HCT116 (cell line): ENCODE data around the gene OR10T2. TPM values are rescaled to one million over a fixed set of nuclear protein-coding genes. Genes with fewer than 3 reads are reported as not detected.
"Not testable (repeated sequence)": the region's sequence is repeated elsewhere in the genome, so short reads cannot be mapped to it uniquely, and the experiment has no call there.

Experiments
- ATAC-seq: fragments of 200-7000 bp; cut with Tn5 transposase; 2 replicates; pipeline ENCODE4 v1.9.1; 2020; ENCODE audit warnings: mild to moderate bottlenecking, moderate library complexity
- BruUV-seq: library from RNA; stranded (reverse); fragments of 400-500 nt; replicated peaks from 2 replicates; lab custom pipeline; 2021; lab: Mats Ljungman, UMichigan
- CTCF ChIA-PET: fragments of 300-600 bp; sonication (Branson Sonifier 250); formaldehyde crosslinking; loops from one replicate; lab custom pipeline; 2021; ENCODE audit warnings: antibody characterized with exemption; lab: Charles Lee
- POLR2A ChIA-PET: fragments of 300-600, 350-600 bp; sonication (Branson Sonifier 250); formaldehyde crosslinking; loops from one replicate; lab custom pipeline; 2021; ENCODE audit warnings: antibody characterized with exemption; lab: Charles Lee
- RAD21 ChIA-PET, 2 experiments: fragments of 300-600 bp; sonication (Branson Sonifier 250); formaldehyde crosslinking; loops; one replicate each; lab custom pipeline; 2023; ENCODE audit warnings: low total read pairs in 2 of 2; ENCODE audit not compliant: uncharacterized antibody in 2 of 2, unreplicated experiment in 2 of 2, low non-redundant PET in 1 of 2; lab: Charles Lee
- DNase-seq: peaks from one replicate; pipeline ENCODE4 v3.0.0-alpha.2; 2010; ENCODE audit warnings: low read depth, low spot score
- H2AFZ ChIP-seq: fragments of 200-600 bp; shearing (Covaris generic), sonication (generic); 2 replicates; pipeline ENCODE4 v1.6.1; 2017; ENCODE audit warnings: low read depth, mixed run types, mixed read lengths, antibody characterized with exemption, low read length; ENCODE audit not compliant: poor library complexity, severe bottlenecking
- H3K27ac ChIP-seq: 2 replicates; pipeline ENCODE4 v1.5.1; 2012; ENCODE audit warnings: low read depth, low read length
- H3K27me3 ChIP-seq: fragments of 200-600 bp; sonication (generic); 2 replicates; pipeline ENCODE4 v1.6.1; 2016; ENCODE audit warnings: mixed run types, low read length, mixed read lengths; ENCODE audit not compliant: insufficient read depth
- H3K36me3 ChIP-seq, 2 experiments: fragments of 200-500 bp in 1 of 2; fragments of 200-600 bp in 1 of 2; sonication (Bioruptor generic) in 1 of 2; sonication (generic) in 1 of 2; 2 replicates each; pipeline versions ENCODE4 v1.5.1 to v1.6.1; 2014 to 2016; ENCODE audit warnings: low read length in 2 of 2, inconsistent platforms in 1 of 2, mixed read lengths in 1 of 2, mixed run types in 1 of 2; ENCODE audit not compliant: insufficient read depth in 2 of 2, control insufficient read depth in 1 of 2
- H3K4me1 ChIP-seq, 2 experiments: fragments of 200-600 bp in 1 of 2; sonication (generic) in 1 of 2; 2 replicates each; pipeline versions ENCODE4 v1.5.1 to v1.6.1; 2012 to 2017; ENCODE audit warnings: low read length in 2 of 2, inconsistent platforms in 1 of 2, mild to moderate bottlenecking in 1 of 2, mixed read lengths in 1 of 2, mixed run types in 1 of 2, moderate library complexity in 1 of 2; ENCODE audit not compliant: insufficient read depth in 2 of 2, control insufficient read depth in 1 of 2
- H3K4me2 ChIP-seq: fragments of 200-600 bp; sonication (generic); 2 replicates; pipeline ENCODE4 v1.6.1; 2017; ENCODE audit warnings: mixed run types, low read length, mixed read lengths
- H3K4me3 ChIP-seq, 2 experiments: fragments of 200-600 bp in 1 of 2; sonication (generic) in 1 of 2; replicated peaks in 1 of 2; 2 replicates each; pipeline ENCODE4 v1.5.1; 2011 to 2016; ENCODE audit warnings: low read length in 2 of 2, control low read depth in 1 of 2, low read depth in 1 of 2, mild to moderate bottlenecking in 1 of 2, mixed read lengths in 1 of 2, mixed run types in 1 of 2
- H3K79me2 ChIP-seq: fragments of 200-600 bp; sonication (generic); 2 replicates; pipeline ENCODE4 v1.6.1; 2017; ENCODE audit warnings: mild to moderate bottlenecking, mixed run types, low read length, moderate library complexity, mixed read lengths; ENCODE audit not compliant: insufficient read depth
- H3K9ac ChIP-seq: fragments of 200-600 bp; sonication (generic); 2 replicates; pipeline ENCODE4 v1.6.1; 2016; ENCODE audit warnings: low read length, mixed read lengths
- H3K9me2 ChIP-seq: fragments of 200-600 bp; sonication (generic), shearing (Covaris generic); 2 replicates; pipeline ENCODE4 v1.6.1; 2017; ENCODE audit warnings: mixed run types, mild to moderate bottlenecking, moderate library complexity; ENCODE audit not compliant: insufficient read depth
- H3K9me3 ChIP-seq, 2 experiments: fragments of 200-500 bp in 1 of 2; fragments of 200-600 bp in 1 of 2; sonication (Bioruptor generic) in 1 of 2; sonication (generic) in 1 of 2; 2 replicates each; pipeline ENCODE4 v1.6.1; 2014 to 2017; ENCODE audit warnings: low read length in 2 of 2, mixed read lengths in 2 of 2, inconsistent platforms in 1 of 2, low read depth in 1 of 2, mild to moderate bottlenecking in 1 of 2, mixed run types in 1 of 2, moderate library complexity in 1 of 2; ENCODE audit not compliant: control insufficient read depth in 1 of 2, insufficient read depth in 1 of 2
- H4K20me1 ChIP-seq: fragments of 200-600 bp; sonication (generic), shearing (Covaris generic); 2 replicates; pipeline ENCODE4 v1.6.1; 2017; ENCODE audit warnings: mixed run types, mild to moderate bottlenecking, moderate library complexity; ENCODE audit not compliant: insufficient read depth
- ATF3 ChIP-seq: IDR thresholded peaks from 2 replicates; pipeline ENCODE4 v1.6.1; 2012
- CBX3 ChIP-seq: IDR thresholded peaks from 2 replicates; pipeline ENCODE4 v1.6.1; 2012; ENCODE audit warnings: low read depth
- CEBPB ChIP-seq: IDR thresholded peaks from 2 replicates; pipeline ENCODE4 v1.6.1; 2012; ENCODE audit warnings: low read depth
- EZH2 ChIP-seq: fragments of 200-600 bp; sonication (generic); IDR thresholded peaks from 2 replicates; pipeline ENCODE4 v1.6.1; 2017; ENCODE audit warnings: antibody characterized with exemption, mixed run types
- FOSL1 ChIP-seq: IDR thresholded peaks from 2 replicates; pipeline ENCODE4 v1.6.1; 2012; ENCODE audit warnings: low read depth
- JUND ChIP-seq: IDR thresholded peaks from 2 replicates; pipeline ENCODE4 v1.6.1; 2012
- MAX ChIP-seq: IDR thresholded peaks from 2 replicates; pipeline ENCODE4 v1.6.1; 2012
- RAD21 ChIP-seq: IDR thresholded peaks from 2 replicates; pipeline ENCODE4 v1.6.1; 2012; ENCODE audit warnings: low read depth, mild to moderate bottlenecking
- REST ChIP-seq: IDR thresholded peaks from 2 replicates; pipeline ENCODE4 v1.6.1; 2012; ENCODE audit warnings: low read depth
- SP1 ChIP-seq: IDR thresholded peaks from 2 replicates; pipeline ENCODE4 v1.6.1; 2012; ENCODE audit warnings: low read depth
- SRF ChIP-seq: IDR thresholded peaks from 2 replicates; pipeline ENCODE4 v1.6.1; 2012; ENCODE audit warnings: low read depth
- ZFX ChIP-seq: fragments of 450-650 bp; IDR thresholded peaks from 2 replicates; pipeline ENCODE4 v1.6.1; 2017
- ZNF274 ChIP-seq: fragments of 200-500 bp; sonication (Bioruptor generic); IDR thresholded peaks from 2 replicates; pipeline ENCODE4 v1.6.1; 2014; ENCODE audit warnings: mild to moderate bottlenecking, low read depth, low read length, inconsistent platforms
- intact Hi-C: fragments of 100-400 bp; cut with micrococcal nuclease; formaldehyde crosslinking; loops from 2 replicates; pipeline ENCODE4 v1.10.0; 2022
- total RNA-seq: library from RNA; stranded (reverse); gene quantifications from one replicate; pipeline ENCODE4 v1.2.1, GENCODE V29; 2021; ENCODE audit not compliant: unreplicated experiment
- TF ChIP-seq, protein P1 (sequence below): IDR thresholded peaks from 2 replicates; pipeline ENCODE4 v1.6.1; 2011; ENCODE audit warnings: mild to moderate bottlenecking, low read length, moderate library complexity; ENCODE audit not compliant: insufficient replicate concordance; ENCODE audit errors: extremely low read depth

The OR10T2 gene
- total RNA-seq, 1 experiment from 2014 or later: not detected

- DNase-seq: no peak
Observed at GRCh38 chr1:158434741-158435140, 35.5 kb upstream of the OR10T2 start.

DNA sequence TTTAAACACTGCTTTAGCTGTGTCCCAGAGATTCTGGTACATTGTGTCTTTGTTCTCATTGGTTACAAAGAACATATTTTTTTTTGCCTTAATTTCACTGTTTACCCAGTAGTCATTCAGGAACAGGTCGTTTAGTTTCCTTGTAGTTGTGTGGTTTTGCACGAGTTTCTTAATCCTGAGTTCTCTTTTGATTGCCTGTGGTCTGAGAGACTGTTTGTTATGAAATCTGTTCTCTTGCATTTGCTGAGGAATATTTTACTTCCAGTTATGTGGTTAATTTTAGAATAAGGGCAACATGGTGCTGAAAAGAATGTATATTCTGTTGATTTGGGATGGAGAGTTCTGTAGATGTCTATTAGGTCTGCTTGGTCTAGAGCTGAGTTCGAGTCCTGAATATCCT, 30.9 kb upstream of the OR10T2 start:
- H3K27me3 ChIP-seq, CTCF ChIA-PET, H3K79me2 ChIP-seq, DNase-seq, H3K4me1 ChIP-seq, H3K27ac ChIP-seq, H3K36me3 ChIP-seq, H3K9me3 ChIP-seq, BruUV-seq, ATAC-seq, H4K20me1 ChIP-seq, H2AFZ ChIP-seq, H3K4me2 ChIP-seq, H3K4me3 ChIP-seq, POLR2A ChIA-PET, RAD21 ChIA-PET, intact Hi-C loops, H3K9ac ChIP-seq, H3K9me2 ChIP-seq: not testable (repeated sequence)

More at GRCh38 chr1:158434741-158435140, 35.5 kb upstream of the OR10T2 start:
- Histone ChIP-seq H4K20me1 (no peaks in the 10 kb centered on the region), H3K36me3 (no peaks in the 10 kb centered on the region), H3K27ac (no peak overlapping the region), H2AFZ (no peak overlapping the region), H3K9me2 (no peaks in the 10 kb centered on the region), H3K4me2 (no peak overlapping the region), H3K9ac (no peak overlapping the region), H3K27me3 (no peaks in the 10 kb centered on the region), H3K4me1 (no peaks in the 10 kb centered on the region), H3K4me3 (no peak overlapping the region), H3K9me3 (no peaks in the 10 kb centered on the region), H3K79me2 (no peaks in the 10 kb centered on the region)
- TF ChIP-seq EZH2: no peak
- no peak for TF ChIP-seq ATF3
- TF ChIP-seq CBX3: no peak
- TF ChIP-seq SRF: no peak
- no peak for TF ChIP-seq MAX
- TF ChIP-seq REST: no peak
- TF ChIP-seq SP1: no peak
- TF ChIP-seq ZFX: no peak
- TF ChIP-seq CEBPB: no peak
- TF ChIP-seq FOSL1: no peak
- no peak for TF ChIP-seq JUND
- no peak for TF ChIP-seq RAD21
- TF ChIP-seq ZNF274: no peak
- TF ChIP-seq, protein P1, sequence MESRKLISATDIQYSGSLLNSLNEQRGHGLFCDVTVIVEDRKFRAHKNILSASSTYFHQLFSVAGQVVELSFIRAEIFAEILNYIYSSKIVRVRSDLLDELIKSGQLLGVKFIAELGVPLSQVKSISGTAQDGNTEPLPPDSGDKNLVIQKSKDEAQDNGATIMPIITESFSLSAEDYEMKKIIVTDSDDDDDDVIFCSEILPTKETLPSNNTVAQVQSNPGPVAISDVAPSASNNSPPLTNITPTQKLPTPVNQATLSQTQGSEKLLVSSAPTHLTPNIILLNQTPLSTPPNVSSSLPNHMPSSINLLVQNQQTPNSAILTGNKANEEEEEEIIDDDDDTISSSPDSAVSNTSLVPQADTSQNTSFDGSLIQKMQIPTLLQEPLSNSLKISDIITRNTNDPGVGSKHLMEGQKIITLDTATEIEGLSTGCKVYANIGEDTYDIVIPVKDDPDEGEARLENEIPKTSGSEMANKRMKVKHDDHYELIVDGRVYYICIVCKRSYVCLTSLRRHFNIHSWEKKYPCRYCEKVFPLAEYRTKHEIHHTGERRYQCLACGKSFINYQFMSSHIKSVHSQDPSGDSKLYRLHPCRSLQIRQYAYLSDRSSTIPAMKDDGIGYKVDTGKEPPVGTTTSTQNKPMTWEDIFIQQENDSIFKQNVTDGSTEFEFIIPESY: no peak
- no TSS peak for BruUV-seq
- ChIA-PET RAD21 (no interaction called here), POLR2A (no interaction called here), CTCF (no interaction called here)
- no peak for ATAC-seq
- intact Hi-C loops: no loop called here
